H9 (cell line): ENCODE measurements around the gene GCLC. TPM values are rescaled to one million over a fixed set of nuclear protein-coding genes. Genes with fewer than 3 reads are reported as not detected.

Experiments used
- DNase-seq: peaks from one replicate; pipeline ENCODE4 v3.0.0-alpha.2; 2017
- H2AFZ ChIP-seq: one replicate; pipeline ENCODE4 v1.6.1; 2013; ENCODE audit warnings: mild to moderate bottlenecking, low read length, control low read depth, moderate library complexity
- H2AK5ac ChIP-seq: 2 replicates; pipeline ENCODE4 v1.6.1; 2013; ENCODE audit warnings: low read length, control low read depth, mixed read lengths; ENCODE audit not compliant: insufficient read length
- H2BK120ac ChIP-seq: one replicate; pipeline ENCODE4 v1.6.1; 2013; ENCODE audit warnings: low read depth, mild to moderate bottlenecking, low read length, control low read depth, inconsistent platforms; ENCODE audit not compliant: poor library complexity, severe bottlenecking
- H2BK12ac ChIP-seq: 2 replicates; pipeline ENCODE4 v1.6.1; 2013; ENCODE audit warnings: low read length, control low read depth, mixed read lengths, low read depth; ENCODE audit not compliant: insufficient read length
- H2BK15ac ChIP-seq: 2 replicates; pipeline ENCODE4 v1.6.1; 2013; ENCODE audit warnings: low read depth, low read length, control low read depth
- H2BK20ac ChIP-seq: one replicate; pipeline ENCODE4 v1.6.1; 2013; ENCODE audit warnings: low read depth, mild to moderate bottlenecking, low read length, control low read depth, inconsistent platforms; ENCODE audit not compliant: poor library complexity, severe bottlenecking
- H2BK5ac ChIP-seq: 2 replicates; pipeline ENCODE4 v1.6.1; 2013; ENCODE audit warnings: low read length, control low read depth, mixed read lengths; ENCODE audit not compliant: insufficient read length
- H3K14ac ChIP-seq: 2 replicates; pipeline ENCODE4 v1.6.1; 2013; ENCODE audit warnings: low read length, control low read depth; ENCODE audit not compliant: insufficient read depth
- H3K18ac ChIP-seq: 2 replicates; pipeline ENCODE4 v1.6.1; 2013; ENCODE audit warnings: low read depth, mild to moderate bottlenecking, mixed read lengths, low read length, control low read depth; ENCODE audit not compliant: insufficient read length
- H3K23ac ChIP-seq: 2 replicates; pipeline ENCODE4 v1.6.1; 2013; ENCODE audit warnings: low read length, control low read depth, mixed read lengths, low read depth; ENCODE audit not compliant: insufficient read length
- H3K23me2 ChIP-seq: 2 replicates; pipeline ENCODE4 v1.6.1; 2013; ENCODE audit warnings: low read depth, mild to moderate bottlenecking, mixed read lengths, low read length, control low read depth; ENCODE audit not compliant: insufficient read length, poor library complexity, severe bottlenecking
- H3K27ac ChIP-seq: 2 replicates; pipeline ENCODE4 v1.5.1; 2013; ENCODE audit warnings: low read length, control low read depth, mixed read lengths, low read depth; ENCODE audit not compliant: insufficient read length
- H3K27me3 ChIP-seq: 2 replicates; pipeline ENCODE4 v1.6.1; 2013; ENCODE audit warnings: low read length, control low read depth, inconsistent platforms; ENCODE audit not compliant: insufficient read depth
- H3K4ac ChIP-seq: 2 replicates; pipeline ENCODE4 v1.6.1; 2013; ENCODE audit warnings: low read depth, mild to moderate bottlenecking, control low read depth, inconsistent platforms, low read length, moderate library complexity
- H3K4me1 ChIP-seq: 2 replicates; pipeline ENCODE4 v1.6.1; 2013; ENCODE audit warnings: low read length, control low read depth, inconsistent platforms; ENCODE audit not compliant: insufficient read depth
- H3K4me2 ChIP-seq: 2 replicates; pipeline ENCODE4 v1.6.1; 2013; ENCODE audit warnings: low read length, control low read depth, mixed read lengths; ENCODE audit not compliant: insufficient read length, insufficient read depth
- H3K56ac ChIP-seq: 2 replicates; pipeline ENCODE4 v1.6.1; 2013; ENCODE audit warnings: low read depth, mild to moderate bottlenecking, mixed read lengths, low read length, control low read depth; ENCODE audit not compliant: insufficient read length
- H3K79me1 ChIP-seq: 2 replicates; pipeline ENCODE4 v1.6.1; 2013; ENCODE audit warnings: low read depth, mild to moderate bottlenecking, moderate library complexity, low read length, control low read depth, inconsistent platforms; ENCODE audit not compliant: insufficient read depth, poor library complexity, severe bottlenecking
- H3K79me2 ChIP-seq: 2 replicates; pipeline ENCODE4 v1.6.1; 2013; ENCODE audit warnings: low read length, control low read depth, inconsistent platforms; ENCODE audit not compliant: insufficient read depth
- H3K9ac ChIP-seq: 2 replicates; pipeline ENCODE4 v1.6.1; 2013; ENCODE audit warnings: low read length, control low read depth, mixed read lengths; ENCODE audit not compliant: insufficient read length; ENCODE audit errors: extremely low read depth
- H3K9me3 ChIP-seq: one replicate; pipeline ENCODE4 v1.6.1; 2013; ENCODE audit warnings: low read depth, low read length, inconsistent platforms; ENCODE audit not compliant: control insufficient read depth
- H3T11ph ChIP-seq: one replicate; pipeline ENCODE4 v1.6.1; 2013; ENCODE audit warnings: mild to moderate bottlenecking, low read length, control low read depth, inconsistent platforms
- H4K20me1 ChIP-seq: one replicate; pipeline ENCODE4 v1.6.1; 2013; ENCODE audit not compliant: control insufficient read depth, insufficient read length, insufficient read depth
- H4K5ac ChIP-seq: 2 replicates; pipeline ENCODE4 v1.6.1; 2013; ENCODE audit warnings: low read depth, mild to moderate bottlenecking, mixed read lengths, low read length, control low read depth; ENCODE audit not compliant: insufficient read length
- H4K8ac ChIP-seq: replicated peaks from 2 replicates; pipeline ENCODE4 v1.6.1; 2013; ENCODE audit warnings: low read length, control low read depth, mixed read lengths, low read depth; ENCODE audit not compliant: insufficient read length
- H4K91ac ChIP-seq: 2 replicates; pipeline ENCODE4 v1.6.1; 2013; ENCODE audit warnings: low read depth, mild to moderate bottlenecking, moderate library complexity, mixed read lengths, low read length, control low read depth; ENCODE audit not compliant: insufficient read length
- H3K27ac Mint-ChIP-seq, 3 experiments: 2 replicates in 2 of 3; 3 replicates in 1 of 3; pipeline ENCODE4 v1.8.0; 2020 to 2021; ENCODE audit warnings: mixed read lengths in 3 of 3, mild to moderate bottlenecking in 1 of 3, moderate library complexity in 1 of 3
- H3K27me3 Mint-ChIP-seq: 2 replicates; pipeline ENCODE4 v1.8.0; 2021; ENCODE audit warnings: low read depth, mild to moderate bottlenecking, moderate library complexity, mixed read lengths
- H3K36me3 Mint-ChIP-seq, 3 experiments: 2 replicates in 2 of 3; 3 replicates in 1 of 3; pipeline ENCODE4 v1.8.0; 2020 to 2021; ENCODE audit warnings: low read depth in 3 of 3, mixed read lengths in 3 of 3; ENCODE audit not compliant: insufficient read depth in 1 of 3
- H3K4me1 Mint-ChIP-seq, 2 experiments: 2 replicates each; pipeline ENCODE4 v1.8.0; 2020; ENCODE audit warnings: mixed read lengths in 2 of 2
- H3K4me3 Mint-ChIP-seq, 2 experiments: 2 replicates in 1 of 2; 3 replicates in 1 of 2; pipeline ENCODE4 v1.8.0; 2020 to 2021; ENCODE audit warnings: mild to moderate bottlenecking in 2 of 2, mixed read lengths in 2 of 2, moderate library complexity in 1 of 2
- H3K9me3 Mint-ChIP-seq, 2 experiments: 2 replicates in 1 of 2; 3 replicates in 1 of 2; pipeline ENCODE4 v1.8.0; 2020; ENCODE audit warnings: mild to moderate bottlenecking in 2 of 2, mixed read lengths in 2 of 2, moderate library complexity in 1 of 2
- WGBS: extraction: QIAGEN DNeasy Blood & Tissue Kit; methylation state at CpG from one replicate; pipeline ENCODE4 v1.1.7; 2013; ENCODE audit warnings: missing lambda C conversion rate, low lambda C conversion rate, mixed read lengths; ENCODE audit not compliant: insufficient read length; ENCODE audit errors: extremely low coverage; 5-methylcytosine and 5-hydroxymethylcytosine counted together
- total RNA-seq: library from RNA; stranded (reverse); gene quantifications from 2 replicates; pipeline ENCODE4 v1.2.1, GENCODE V29; 2021
- TF ChIP-seq, protein P1 (sequence below): fragments of 200-600 bp; sonication (generic); conservative IDR thresholded peaks from 3 replicates; pipeline ENCODE4 v1.8.0; 2021; ENCODE audit warnings: antibody characterized with exemption, mild to moderate bottlenecking

Gene GCLC
- total RNA-seq, 1 experiment from 2014 or later: 55.5 TPM

DNA sequence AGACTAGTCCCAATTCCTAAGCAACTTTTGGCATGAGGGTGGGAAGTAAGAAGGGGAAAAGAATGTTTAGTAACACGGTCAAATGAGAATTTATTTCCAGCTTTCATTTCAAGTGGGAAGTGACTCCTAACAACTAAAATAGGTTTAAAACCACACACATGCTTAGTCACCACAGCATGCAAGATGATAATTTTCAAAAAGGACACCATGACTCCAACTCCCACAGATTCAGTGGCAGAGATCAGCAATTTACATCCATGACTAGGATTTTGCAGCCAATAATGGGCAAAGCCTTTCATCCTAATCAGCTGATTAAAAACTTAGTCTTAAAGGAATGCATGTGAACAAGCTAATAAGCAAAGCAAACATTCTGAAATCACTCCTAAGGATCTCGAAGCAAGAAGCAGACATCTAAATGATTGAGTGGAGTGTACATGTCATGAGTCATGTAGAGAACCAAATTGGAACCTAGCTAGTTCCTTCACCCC lies 48.1 kb upstream of the GCLC start:
- Histone ChIP-seq H3K79me2 (no peaks in the 10 kb centered on the region), H2BK5ac (no peak overlapping the region), H4K8ac (no peak overlapping the region), H4K20me1 (no peaks in the 10 kb centered on the region), H2BK15ac (no peak overlapping the region), H3K79me1 (no peaks in the 10 kb centered on the region), H2BK20ac (no peak overlapping the region), H4K91ac (no peak overlapping the region), H3K4me2 (no peak overlapping the region), H3K23ac (no peak overlapping the region), H2AK5ac (no peak overlapping the region), H3K18ac (no peak overlapping the region), H3K9ac (no peak overlapping the region), H2BK120ac (no peak overlapping the region), H3T11ph (no peak overlapping the region), H3K27me3 (no peaks in the 10 kb centered on the region), H3K14ac (no peak overlapping the region), H3K56ac (no peak overlapping the region), H3K27ac (no peak overlapping the region), H2BK12ac (no peak overlapping the region), H3K4me1 (0 out of 2 replicates have a peak, but pooled peaks cover 5% of the 10 kb centered on the region), H2AFZ (no peak overlapping the region), H3K23me2 (no peaks in the 10 kb centered on the region), H3K9me3 (no peaks in the 10 kb centered on the region), H4K5ac (no peak overlapping the region), H3K4ac (no peak overlapping the region)
- H3K4me1 Mint-ChIP-seq: peaks cover 14 to 15% of the 10 kb centered on the region in 2 experiments
- TF ChIP-seq, protein P1, sequence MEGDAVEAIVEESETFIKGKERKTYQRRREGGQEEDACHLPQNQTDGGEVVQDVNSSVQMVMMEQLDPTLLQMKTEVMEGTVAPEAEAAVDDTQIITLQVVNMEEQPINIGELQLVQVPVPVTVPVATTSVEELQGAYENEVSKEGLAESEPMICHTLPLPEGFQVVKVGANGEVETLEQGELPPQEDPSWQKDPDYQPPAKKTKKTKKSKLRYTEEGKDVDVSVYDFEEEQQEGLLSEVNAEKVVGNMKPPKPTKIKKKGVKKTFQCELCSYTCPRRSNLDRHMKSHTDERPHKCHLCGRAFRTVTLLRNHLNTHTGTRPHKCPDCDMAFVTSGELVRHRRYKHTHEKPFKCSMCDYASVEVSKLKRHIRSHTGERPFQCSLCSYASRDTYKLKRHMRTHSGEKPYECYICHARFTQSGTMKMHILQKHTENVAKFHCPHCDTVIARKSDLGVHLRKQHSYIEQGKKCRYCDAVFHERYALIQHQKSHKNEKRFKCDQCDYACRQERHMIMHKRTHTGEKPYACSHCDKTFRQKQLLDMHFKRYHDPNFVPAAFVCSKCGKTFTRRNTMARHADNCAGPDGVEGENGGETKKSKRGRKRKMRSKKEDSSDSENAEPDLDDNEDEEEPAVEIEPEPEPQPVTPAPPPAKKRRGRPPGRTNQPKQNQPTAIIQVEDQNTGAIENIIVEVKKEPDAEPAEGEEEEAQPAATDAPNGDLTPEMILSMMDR: no peak
- H3K36me3 Mint-ChIP-seq: peaks cover 0 to 3% (median 2%) of the 10 kb centered on the region in 3 experiments; a peak in 1 of 7 replicates
- no peak overlapping the region for H3K27ac Mint-ChIP-seq
- WGBS: no CpG with 5 or more reads among the region's 2 CpGs
- no peaks in the 10 kb centered on the region for H3K27me3 Mint-ChIP-seq
- no peak overlapping the region for H3K4me3 Mint-ChIP-seq
- peaks cover 3 to 4% of the 10 kb centered on the region in 2 experiments for H3K9me3 Mint-ChIP-seq
- DNase-seq: no peak
